CD4-positive, alpha-beta T cell (primary cell): ENCODE measurements around the gene PAX3. TPM values are rescaled to one million over a fixed set of nuclear protein-coding genes. Genes with fewer than 3 reads are reported as not detected.

Experiments
- ATAC-seq: fragments of 200-7000 bp; cut with Tn5 transposase; one replicate; pipeline ENCODE4 v1.10.0; 2022; ENCODE audit warnings: mild to moderate bottlenecking; ENCODE audit not compliant: poor library complexity
- CTCF ChIA-PET: fragments of 350-600 bp; sonication (Branson Sonifier 250); formaldehyde crosslinking; loops from one replicate; lab custom pipeline; 2021; ENCODE audit warnings: antibody characterized with exemption, inconsistent platforms; lab: Charles Lee
- POLR2A ChIA-PET: fragments of 350-600 bp; sonication (Branson Sonifier 250); formaldehyde crosslinking; loops from one replicate; lab custom pipeline; 2021; ENCODE audit warnings: antibody characterized with exemption, inconsistent platforms; lab: Charles Lee
- DNase-seq, 14 experiments: peaks; one replicate each; pipeline ENCODE4 v3.0.0-alpha.2; 2013 to 2020; ENCODE audit warnings: mixed read lengths in 2 of 14
- H3K27ac ChIP-seq, 2 donors: one replicate each; pipeline versions ENCODE4 v1.5.1 to v1.7.0; 2013; ENCODE audit warnings: low read length in 2 of 2, low read depth in 1 of 2, mild to moderate bottlenecking in 1 of 2
- H3K27me3 ChIP-seq, 2 experiments: 1 replicate in 1 of 2; 2 replicates in 1 of 2; pipeline versions ENCODE4 v1.6.1 to v1.7.0; 2013; ENCODE audit warnings: low read length in 2 of 2, control low read depth in 1 of 2, mild to moderate bottlenecking in 1 of 2, moderate library complexity in 1 of 2; ENCODE audit not compliant: insufficient read depth in 2 of 2, control insufficient read depth in 1 of 2
- H3K36me3 ChIP-seq: one replicate; pipeline ENCODE4 v1.6.1; 2013; ENCODE audit warnings: low read length, control low read depth; ENCODE audit not compliant: insufficient read depth
- H3K4me1 ChIP-seq: one replicate; pipeline ENCODE4 v1.6.1; 2013; ENCODE audit warnings: low read length, control low read depth; ENCODE audit not compliant: insufficient read depth
- H3K4me3 ChIP-seq: one replicate; pipeline ENCODE4 v1.5.1; 2013; ENCODE audit warnings: mild to moderate bottlenecking, low read length, moderate library complexity
- H3K9me3 ChIP-seq, 2 experiments: 1 replicate in 1 of 2; 2 replicates in 1 of 2; pipeline versions ENCODE4 v1.6.1 to v1.7.0; 2013; ENCODE audit warnings: low read length in 2 of 2, mild to moderate bottlenecking in 2 of 2, control low read depth in 1 of 2, moderate library complexity in 1 of 2; ENCODE audit not compliant: control insufficient read depth in 1 of 2, insufficient read depth in 1 of 2
- H3K27ac Mint-ChIP-seq: one replicate; pipeline ENCODE4 v1.8.0; 2020; ENCODE audit warnings: mixed read lengths
- H3K27me3 Mint-ChIP-seq: one replicate; pipeline ENCODE4 v1.8.0; 2021; ENCODE audit warnings: mixed read lengths
- H3K36me3 Mint-ChIP-seq: one replicate; pipeline ENCODE4 v1.8.0; 2021; ENCODE audit warnings: low read depth, mixed read lengths
- H3K4me1 Mint-ChIP-seq: one replicate; pipeline ENCODE4 v1.8.0; 2021; ENCODE audit warnings: low read depth, mixed read lengths
- H3K4me3 Mint-ChIP-seq: one replicate; pipeline ENCODE4 v1.8.0; 2020; ENCODE audit warnings: mild to moderate bottlenecking, mixed read lengths
- H3K9me3 Mint-ChIP-seq: one replicate; pipeline ENCODE4 v1.8.0; 2020; ENCODE audit warnings: mixed read lengths
- CTCF ChIP-seq: fragments of 200-600 bp; IDR thresholded peaks from one replicate; pipeline ENCODE4 v1.8.0; 2022; ENCODE audit warnings: antibody characterized with exemption, mild to moderate bottlenecking
- intact Hi-C, 2 experiments: fragments of 100-400 bp; cut with DNase I in 1 of 2; cut with micrococcal nuclease in 1 of 2; formaldehyde crosslinking; loops; one replicate each; pipeline versions ENCODE4 v1.15.1 to v1.9.0; 2023 to 2025; cut with DNase I, micrococcal nuclease
- total RNA-seq, 174 experiments: library from RNA in 2 of 174; stranded (reverse) in 2 of 174; gene quantifications; one replicate each; pipeline ENCODE4 v1.2.3 and lab custom pipeline; 2021 to 2026

The PAX3 gene
- total RNA-seq, 2 experiments from 2014 or later = not detected

- Mint-ChIP-seq H3K27ac (no peak overlapping the region), H3K4me1 (no peaks in the 10 kb centered on the region), H3K4me3 (no peak overlapping the region), H3K27me3 (peaks cover 30% of the 10 kb centered on the region), H3K36me3 (no peaks in the 10 kb centered on the region), H3K9me3 (peaks cover 7% of the 10 kb centered on the region)
- ChIA-PET POLR2A (no interaction called here), CTCF (no interaction called here)
- no peak for DNase-seq
- Histone ChIP-seq H3K27ac (no peak overlapping the region), H3K9me3 (peaks cover 6 to 15% of the 10 kb centered on the region in 2 experiments), H3K4me1 (no peaks in the 10 kb centered on the region), H3K36me3 (no peaks in the 10 kb centered on the region), H3K4me3 (no peak overlapping the region), H3K27me3 (no peaks in the 10 kb centered on the region)
- intact Hi-C loops = no loop called here
- TF ChIP-seq CTCF = no peak
- ATAC-seq = no peak
These were observed 34.6 kb upstream of the PAX3 start for GRCh38 chr2:222333397-222333796.

- TF ChIP-seq CTCF = no peak
- POLR2A ChIA-PET = no interaction called here
- Histone ChIP-seq H3K4me1 (no peaks in the 10 kb centered on the region), H3K27me3 (no peaks in the 10 kb centered on the region), H3K27ac (no peak overlapping the region), H3K4me3 (no peak overlapping the region), H3K9me3 (peaks cover 6 to 15% of the 10 kb centered on the region in 2 experiments), H3K36me3 (no peaks in the 10 kb centered on the region)
- Mint-ChIP-seq H3K9me3 (peaks cover 7% of the 10 kb centered on the region), H3K27ac (no peak overlapping the region), H3K36me3 (no peaks in the 10 kb centered on the region), H3K4me3 (no peak overlapping the region), H3K4me1 (no peaks in the 10 kb centered on the region), H3K27me3 (peaks cover 31% of the 10 kb centered on the region)
- ATAC-seq = no peak
- DNase-seq = no peak
- intact Hi-C loops = no loop called here
- CTCF ChIA-PET = no interaction called here
These were observed 33.3 kb upstream of the PAX3 start for GRCh38 chr2:222332116-222332515.

- ChIA-PET CTCF (no interaction called here), POLR2A (no interaction called here)
- intact Hi-C loops = no loop called here
- Mint-ChIP-seq H3K27me3 (peaks cover 34% of the 10 kb centered on the region), H3K9me3 (peaks cover 7% of the 10 kb centered on the region), H3K36me3 (no peaks in the 10 kb centered on the region), H3K27ac (no peak overlapping the region), H3K4me1 (no peaks in the 10 kb centered on the region), H3K4me3 (no peak overlapping the region)
- Histone ChIP-seq H3K9me3 (peaks cover 6 to 15% of the 10 kb centered on the region in 2 experiments), H3K36me3 (no peaks in the 10 kb centered on the region), H3K27ac (no peak overlapping the region), H3K27me3 (no peaks in the 10 kb centered on the region), H3K4me1 (no peaks in the 10 kb centered on the region), H3K4me3 (no peak overlapping the region)
- ATAC-seq = no peak
- DNase-seq = no peak
- no peak for TF ChIP-seq CTCF
These were observed 32.1 kb upstream of the PAX3 start for GRCh38 chr2:222330910-222331309.
